RPMI8226 (cell line): ENCODE measurements around the gene MAST2.

Experiments
- DNase-seq: peaks from one replicate; pipeline ENCODE4 v3.0.0-alpha.2; 2015

Gene MAST2

DNA sequence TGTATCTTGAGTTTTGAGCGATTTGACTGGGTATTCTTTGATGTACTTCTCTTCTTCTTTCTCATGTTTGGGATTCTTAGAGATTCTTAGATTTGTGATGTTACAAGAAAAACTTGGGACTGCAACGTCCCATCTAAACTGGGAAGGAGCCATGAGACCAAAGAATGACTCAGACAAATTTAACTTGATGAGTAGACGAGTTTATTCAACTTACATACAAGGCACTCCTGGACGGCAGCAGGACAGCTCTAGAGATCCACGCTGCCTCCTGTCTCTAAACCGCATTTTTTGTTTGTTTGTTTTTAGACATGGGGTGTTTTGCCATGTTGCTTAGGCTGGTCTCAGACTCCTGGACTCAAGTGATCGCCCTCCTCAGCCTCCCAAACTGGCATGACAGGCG lies 191.9 kb downstream of the MAST2 start:
- no peak for DNase-seq

DNA sequence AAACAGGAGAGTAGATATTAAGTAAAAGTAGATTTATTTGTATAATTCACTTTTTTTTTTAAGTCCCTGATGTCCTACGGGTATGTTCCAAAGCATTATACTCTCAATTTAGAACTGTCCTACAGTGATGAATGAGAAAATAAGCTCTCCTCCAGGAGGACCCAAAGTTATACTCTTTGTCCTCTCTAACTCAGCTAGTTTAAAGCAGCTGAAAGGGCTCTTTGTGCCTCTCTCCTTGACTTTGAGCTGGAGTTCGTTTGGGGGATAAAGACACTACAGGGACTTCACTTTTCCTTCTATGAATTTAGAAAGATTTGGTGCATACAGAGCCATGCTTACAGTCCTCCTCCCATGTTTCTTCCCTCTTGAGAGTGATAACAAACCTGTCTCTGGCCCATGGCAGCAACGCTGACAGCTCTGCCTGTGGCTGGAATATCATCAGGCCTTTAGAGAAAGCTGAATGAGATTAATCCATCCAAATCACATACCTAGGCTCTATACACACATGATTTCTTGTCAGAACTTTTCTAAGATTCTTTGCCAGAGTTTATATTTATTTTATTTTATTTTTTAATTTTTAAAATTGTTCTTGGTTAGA lies 194.7 kb downstream of the MAST2 start:
- no peak for DNase-seq

DNA sequence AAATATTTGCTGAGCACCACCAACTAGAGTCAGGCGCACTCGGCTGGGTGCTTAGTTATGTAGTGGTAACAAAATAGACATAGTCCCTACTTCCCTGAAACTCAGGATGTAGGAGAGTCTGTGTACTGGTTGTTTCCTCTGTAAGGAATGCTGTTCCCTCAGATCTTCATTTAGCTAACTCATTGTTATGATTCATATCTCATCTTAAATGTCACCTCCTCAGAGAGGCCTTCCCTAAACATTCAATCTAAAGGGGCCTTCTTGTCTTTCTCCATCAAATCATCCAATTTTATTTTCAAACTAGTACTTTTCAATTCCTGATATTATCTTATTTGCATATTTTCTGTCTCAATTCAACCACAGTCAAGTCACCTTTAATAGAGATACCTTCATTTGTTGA lies 196.1 kb downstream of the MAST2 start:
- no peak for DNase-seq

DNA sequence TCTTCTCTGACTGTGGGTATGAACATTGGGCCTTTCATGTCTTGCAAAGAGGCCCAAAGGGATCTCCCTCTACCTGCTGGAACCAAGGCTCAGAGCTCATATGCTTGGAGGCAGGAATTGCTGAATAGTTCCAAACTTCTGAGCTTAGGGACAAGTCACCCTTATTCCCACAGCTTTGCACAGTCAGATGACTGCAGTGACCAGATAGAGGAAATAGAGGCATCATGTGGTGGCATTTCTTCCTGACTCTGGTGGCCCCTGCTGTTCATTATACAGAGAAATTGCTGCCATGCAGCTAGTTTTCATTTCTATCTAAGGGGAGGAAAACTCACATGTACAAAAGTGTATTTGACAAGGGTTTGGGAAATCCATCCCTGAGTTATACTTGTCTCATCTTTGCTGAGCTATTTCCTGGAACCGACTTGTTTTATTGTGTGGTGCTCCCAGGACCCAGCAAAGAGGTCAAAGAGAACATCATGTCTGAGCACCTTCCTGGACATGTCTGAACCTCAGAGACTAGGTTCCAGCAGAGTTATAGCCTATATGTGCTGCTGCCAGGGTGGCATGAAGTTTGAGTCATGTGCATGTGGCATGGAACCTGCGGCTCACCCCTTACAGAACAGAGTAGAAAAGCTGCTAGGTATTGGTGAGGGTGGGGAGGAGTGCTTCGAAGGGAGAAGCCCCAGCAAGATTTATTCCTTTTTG lies 197.8 kb downstream of the MAST2 start:
- DNase-seq, result no peak

DNA sequence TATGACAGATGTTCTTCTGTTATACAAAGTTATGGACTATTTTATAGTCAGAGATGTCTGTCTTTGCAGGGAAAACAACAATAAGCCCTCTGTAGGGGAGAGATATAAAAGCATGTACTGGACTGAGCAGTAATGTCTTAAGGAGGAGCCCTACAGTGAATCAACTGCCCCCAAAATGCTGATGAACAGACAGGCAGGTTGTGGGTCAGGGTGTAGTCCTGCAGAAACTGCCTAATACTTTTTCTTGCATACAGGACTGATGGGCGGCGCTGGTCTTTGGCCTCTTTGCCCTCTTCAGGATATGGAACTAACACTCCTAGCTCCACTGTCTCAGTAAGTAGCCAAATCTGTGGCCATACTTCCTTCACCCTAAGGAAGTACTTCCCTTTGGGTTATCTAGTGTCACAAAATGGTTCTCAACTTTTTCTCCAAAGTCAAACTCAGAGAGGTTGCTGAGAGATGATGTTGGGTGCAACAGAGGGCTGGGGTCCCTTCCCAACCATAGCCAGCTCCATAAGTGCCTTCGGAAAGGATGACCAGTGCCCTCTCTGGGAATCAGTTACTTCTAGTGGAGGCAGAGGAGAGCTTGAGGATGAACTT lies 199.2 kb downstream of the MAST2 start:
- DNase-seq, result no peak

DNA sequence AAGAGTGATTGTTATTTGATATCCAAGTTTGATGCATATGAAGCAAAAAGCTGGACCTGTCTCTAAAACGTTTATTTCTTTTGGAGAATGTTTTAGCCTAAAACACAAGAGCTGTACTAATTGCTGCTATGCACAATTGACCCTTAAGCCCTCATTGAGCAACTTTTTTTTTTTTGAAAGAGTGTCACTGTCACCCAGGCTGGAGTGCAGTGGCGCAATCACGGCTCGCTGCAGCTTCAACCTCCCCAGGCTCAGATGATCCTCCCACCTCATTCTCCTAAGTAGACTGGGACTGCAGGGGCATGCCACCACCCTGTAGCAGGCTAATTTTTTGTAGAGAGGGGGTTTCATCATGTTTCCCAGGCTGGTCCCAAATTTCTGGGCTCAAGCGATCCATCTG lies 199.9 kb downstream of the MAST2 start:
- no peak for DNase-seq

DNA sequence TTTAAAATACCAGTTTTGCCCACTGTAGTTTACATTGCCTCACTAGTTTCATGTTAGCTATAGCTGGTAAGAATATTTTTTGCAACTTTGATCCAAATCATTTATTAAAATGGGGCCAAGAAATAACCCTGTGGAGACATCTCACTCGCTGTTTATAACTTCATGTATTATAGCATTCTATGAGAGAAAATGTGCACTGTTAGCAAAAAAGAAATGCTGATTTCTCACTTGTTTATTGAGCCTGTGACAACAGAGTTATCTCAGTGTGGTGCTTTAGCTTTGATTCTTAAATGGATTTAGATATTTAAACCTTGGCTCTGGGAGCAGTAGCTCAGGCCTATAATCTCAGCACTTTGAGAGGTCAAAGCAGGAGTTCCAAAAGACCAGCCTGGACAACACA lies 201.1 kb downstream of the MAST2 start:
- DNase-seq, result no peak

DNA sequence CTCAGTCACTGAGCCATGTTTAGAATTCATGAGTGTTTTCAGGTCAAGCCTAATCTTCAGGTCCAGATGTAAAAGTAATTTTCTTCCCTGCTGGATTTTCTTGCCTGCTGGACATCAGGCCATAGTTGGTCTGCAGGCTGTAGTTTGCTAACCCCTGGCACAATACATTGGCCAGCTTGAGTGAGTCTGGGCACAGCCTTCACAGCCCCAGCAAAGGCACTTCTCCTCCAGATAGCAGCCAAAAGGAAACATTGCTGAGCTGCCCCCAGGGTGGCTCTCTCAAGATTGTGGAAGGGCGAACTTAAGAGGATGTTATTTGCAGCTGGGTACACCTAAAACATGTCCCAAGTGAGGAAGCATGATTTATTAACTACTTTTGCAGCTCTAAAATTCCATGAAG lies 202.2 kb downstream of the MAST2 start:
- no peak for DNase-seq

DNA sequence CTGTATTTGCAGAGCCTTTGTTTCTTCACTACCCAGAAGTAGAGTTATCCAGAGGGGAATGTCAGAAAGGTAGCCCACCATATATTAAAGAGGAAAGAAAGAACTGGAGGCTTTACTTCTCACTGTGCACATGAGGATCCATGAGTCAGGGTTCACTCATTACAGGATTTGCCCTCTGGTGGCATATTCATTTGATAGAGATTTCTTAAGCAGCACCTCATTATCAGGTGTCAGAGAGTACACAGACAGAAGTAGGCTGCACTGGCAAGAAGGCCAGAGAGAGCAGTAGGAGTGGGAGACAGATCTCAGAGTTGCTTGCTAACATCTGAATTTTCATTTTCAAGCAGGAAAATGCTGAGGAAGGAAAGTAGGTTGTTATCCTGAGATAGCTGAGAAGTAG lies 205.2 kb downstream of the MAST2 start:
- DNase-seq, result no peak

DNA sequence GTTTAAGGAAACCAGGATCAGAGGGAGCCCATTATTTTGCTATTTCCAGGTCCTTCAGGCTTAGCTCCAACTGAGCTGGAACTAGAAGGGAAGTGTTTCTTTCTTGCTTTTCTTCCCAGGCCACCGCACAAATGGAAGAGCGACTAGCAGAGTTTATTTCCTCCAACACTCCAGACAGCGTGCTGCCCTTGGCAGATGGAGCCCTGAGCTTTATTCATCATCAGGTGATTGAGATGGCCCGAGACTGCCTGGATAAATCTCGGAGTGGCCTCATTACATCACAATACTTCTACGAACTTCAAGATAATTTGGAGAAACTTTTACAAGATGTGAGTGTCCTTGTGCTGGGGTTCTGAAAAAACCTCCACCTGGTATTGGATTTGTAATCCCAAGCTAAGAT lies 207.2 kb downstream of the MAST2 start:
- no peak for DNase-seq

DNA sequence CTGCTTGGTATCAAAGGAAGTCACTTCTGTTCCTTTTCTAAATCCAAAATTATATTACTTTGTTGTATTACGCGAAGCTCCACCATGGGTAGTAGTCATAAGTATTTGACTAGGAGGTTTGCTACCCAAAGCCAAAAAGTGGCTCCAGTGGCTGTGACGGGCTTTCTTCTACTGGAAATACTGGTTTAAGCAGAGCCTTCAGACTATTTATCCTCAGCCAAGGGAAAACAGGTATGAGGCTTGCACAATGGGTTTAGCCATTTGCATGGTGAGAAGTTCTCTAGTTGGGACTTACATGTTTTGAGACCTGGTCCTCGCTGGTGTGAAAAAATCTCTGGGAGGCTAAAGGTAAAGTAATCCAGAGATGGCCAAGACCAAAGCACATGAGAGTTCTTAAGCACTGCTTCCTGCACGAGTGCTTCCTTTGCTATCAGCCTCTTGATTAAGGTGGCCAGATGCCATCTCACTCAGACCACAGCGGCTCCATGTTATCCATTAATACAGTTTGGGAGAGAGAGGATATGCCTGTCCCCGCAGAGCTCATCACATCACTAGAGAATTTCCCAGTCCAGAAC lies 207.8 kb downstream of the MAST2 start:
- DNase-seq, result no peak

DNA sequence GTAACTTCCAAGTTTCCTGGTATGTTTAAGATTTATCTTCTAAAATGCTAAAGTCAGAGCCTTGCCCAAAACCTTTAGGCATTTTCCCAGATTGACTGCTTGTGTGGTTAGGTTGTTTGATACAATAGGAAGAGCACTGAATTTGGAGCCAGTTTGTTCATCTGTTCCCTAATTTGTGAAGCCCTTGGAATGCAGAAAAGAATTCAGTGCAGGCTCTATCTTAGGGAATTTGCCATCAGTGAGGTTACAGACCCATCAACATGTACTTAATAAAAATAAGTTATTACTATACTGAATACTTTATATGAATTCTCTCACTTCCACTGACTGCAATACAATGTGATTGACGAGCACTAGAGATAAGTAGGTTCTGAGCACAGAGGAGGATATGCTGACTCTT lies 208.8 kb downstream of the MAST2 start:
- no peak for DNase-seq

DNA sequence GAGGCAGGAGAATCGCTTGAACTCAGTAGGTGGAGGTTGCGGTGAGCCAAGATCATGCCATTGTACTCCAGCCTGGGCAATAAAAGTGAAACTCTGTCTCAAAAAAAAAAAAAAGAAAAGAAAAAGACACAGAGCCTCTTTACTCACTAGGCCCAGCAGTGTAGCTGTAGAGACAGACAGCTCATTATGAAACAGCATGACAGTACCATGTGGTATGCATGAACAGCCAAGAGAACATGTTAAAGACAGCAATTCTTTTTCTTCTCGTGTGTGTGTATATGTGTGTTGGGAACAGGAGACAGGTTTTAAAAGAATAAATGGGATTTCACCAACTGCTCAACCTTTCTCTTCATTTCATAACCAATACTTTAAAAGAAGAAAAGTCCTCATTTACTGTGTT lies 210.2 kb downstream of the MAST2 start:
- DNase-seq, result no peak

DNA sequence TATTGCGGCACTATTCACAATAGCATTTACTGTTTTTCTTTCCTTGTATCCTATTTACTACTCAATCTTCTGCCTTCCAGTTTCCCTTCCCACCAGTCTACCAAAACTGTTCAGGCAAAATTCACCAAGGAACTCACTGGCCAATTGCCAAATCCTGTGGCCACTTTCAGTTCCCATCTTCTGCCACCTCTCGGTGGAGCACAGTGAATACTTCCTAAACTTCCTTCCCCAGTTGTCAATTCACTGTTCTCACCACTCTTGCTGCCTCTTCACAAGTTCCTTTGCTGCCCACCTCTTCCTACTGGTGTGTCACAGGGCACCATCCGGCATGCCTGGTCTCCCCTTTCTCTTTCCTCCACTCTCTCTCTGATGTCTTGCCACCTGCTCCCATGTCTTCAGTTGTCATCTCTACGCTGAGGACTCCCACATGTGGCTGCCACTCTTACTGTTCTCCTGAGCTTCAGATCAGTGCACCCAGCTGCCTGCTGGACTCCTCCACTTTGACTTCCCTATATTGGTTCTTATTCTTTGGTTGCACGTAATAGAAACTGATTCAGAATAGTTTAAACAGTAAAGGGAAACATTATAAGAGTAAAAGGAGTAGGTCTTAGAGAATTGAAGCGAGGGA lies 214.6 kb downstream of the MAST2 start:
- DNase-seq, result peak; percentile 26

DNA sequence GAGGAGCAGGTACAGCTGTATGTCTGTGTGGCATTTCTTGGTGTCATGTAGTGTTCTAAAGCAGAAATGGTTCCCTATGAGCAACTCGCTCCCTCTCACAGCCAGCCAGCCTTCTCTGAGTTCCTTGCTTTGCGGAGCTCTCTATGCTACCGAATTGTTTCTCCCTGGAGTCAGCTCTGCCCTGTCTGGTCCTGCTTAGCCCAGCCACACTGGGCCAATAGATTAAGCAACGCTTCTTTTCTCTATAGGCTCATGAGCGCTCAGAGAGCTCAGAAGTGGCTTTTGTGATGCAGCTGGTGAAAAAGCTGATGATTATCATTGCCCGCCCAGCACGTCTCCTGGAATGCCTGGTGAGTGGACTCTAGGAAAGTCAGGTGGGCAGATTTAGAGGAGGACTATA lies 215.9 kb downstream of the MAST2 start:
- no peak for DNase-seq

DNA sequence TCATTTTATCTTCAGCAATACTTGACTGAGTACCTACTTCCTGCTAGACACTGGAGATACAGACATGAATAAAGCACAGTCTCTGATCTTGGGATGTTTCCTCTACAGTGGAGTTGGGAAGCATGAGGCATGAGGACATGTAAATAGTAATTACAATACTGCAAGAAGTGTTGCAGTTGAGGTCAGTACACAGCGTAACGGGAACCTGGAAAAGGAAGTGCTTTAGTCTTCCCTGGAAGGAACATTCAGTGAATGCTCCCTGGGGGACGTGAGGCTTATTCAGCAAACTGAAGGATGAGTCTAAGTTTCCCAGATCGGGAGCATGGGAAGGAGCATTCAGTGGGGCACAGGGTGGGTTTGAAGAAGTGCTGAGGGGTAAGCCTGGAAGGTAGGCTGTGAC lies 216.6 kb downstream of the MAST2 start:
- no peak for DNase-seq

DNA sequence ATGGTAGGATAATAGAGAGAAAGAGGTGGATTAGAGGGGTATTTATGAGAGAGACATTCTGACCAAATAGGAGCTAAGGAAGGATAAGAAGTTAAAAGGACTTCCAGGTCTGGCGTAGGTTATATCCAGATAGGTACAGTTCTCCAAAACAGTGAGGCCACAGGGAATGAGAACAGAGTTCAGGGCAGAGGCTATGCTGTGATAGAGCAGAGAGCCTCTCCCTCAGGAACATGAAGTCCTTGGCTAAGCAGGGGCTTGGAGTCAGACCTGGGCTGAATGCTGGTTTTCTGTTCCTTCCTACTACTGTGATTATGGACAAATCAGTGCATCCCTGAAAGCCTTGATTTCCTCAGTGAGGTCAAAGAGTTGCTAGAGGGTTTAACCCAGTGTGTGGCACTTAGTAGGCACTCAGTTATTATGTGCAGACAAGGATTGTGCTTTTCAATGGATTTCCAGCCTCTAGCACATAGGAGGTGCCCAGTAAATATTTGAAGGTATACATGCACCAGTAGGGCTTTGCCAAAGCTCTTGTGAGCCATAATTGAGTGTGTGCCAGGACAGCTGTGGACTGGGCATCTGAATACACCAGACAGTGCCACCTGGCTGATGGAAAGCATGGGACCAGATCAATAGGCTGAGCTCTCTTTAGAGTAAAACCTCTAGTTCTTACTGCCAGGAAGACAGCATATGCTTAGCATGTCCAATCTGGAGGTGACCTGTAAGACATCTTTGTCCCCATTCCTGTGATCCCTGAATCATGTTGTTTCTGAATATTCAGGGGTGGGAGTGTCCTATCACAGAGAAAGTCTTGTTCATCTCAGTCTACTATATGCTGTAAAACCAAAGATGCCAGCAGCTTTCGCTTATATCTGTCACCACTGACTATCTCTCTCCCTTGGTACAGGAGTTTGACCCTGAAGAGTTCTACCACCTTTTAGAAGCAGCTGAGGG lies 217.9 kb downstream of the MAST2 start:
- peak; percentile 46 for DNase-seq

DNA sequence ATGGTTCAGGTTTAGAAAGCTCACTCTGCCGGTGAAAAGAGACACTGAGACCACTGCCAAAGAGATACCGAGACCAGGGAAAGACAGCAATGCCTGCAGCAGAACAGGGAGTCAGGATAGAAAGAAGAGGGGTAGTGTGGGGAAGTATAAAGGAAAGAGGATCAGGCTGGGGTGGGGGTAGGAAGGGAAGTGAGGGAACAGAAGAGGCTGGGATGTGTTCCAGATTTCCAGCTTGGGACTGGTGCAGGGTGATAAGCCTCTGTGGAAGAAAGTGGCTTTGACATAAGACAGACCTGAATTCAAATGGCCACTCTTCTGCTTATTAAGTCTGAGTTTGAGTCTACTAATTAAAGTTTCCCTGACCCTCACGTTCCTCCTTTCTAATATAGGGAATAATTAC lies 223.1 kb downstream of the MAST2 start:
- no peak for DNase-seq

DNA sequence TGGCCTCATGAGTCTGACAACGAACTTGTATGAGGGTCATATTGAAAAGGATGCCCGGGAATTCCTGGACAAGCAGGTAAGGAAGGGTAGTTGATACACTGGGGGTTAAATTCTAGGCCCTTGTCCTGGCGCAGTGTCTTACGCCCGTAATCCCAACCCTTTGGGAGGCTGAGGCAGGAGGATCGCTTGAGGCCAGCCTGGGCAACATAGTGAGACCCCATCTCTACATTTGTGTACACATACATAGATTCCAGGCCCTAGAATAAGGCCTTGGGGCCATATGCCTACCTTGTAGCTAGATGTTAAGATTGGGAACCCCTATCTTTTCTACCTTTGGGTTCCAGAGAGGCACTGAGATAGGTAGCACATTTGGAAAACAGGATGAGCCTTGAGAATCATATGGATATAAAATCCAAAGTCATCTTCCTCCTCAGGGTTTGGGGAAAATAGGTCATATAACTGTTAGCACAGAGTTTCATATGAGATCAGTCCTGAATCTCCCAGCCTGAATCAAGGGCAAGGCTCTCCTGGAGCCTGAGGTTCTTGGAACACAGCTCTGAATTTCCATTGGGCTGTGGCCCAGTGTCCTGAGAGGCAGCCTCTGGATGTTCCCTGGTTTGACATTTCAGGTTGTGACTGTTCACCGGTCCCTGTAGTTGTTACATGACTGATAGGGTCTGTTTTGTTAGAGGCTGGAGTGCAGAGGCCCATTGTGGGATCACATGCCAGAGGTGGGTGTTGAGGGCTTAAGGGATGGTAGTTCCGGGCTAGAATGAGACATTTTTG lies 224.6 kb downstream of the MAST2 start:
- DNase-seq, result no peak

DNA sequence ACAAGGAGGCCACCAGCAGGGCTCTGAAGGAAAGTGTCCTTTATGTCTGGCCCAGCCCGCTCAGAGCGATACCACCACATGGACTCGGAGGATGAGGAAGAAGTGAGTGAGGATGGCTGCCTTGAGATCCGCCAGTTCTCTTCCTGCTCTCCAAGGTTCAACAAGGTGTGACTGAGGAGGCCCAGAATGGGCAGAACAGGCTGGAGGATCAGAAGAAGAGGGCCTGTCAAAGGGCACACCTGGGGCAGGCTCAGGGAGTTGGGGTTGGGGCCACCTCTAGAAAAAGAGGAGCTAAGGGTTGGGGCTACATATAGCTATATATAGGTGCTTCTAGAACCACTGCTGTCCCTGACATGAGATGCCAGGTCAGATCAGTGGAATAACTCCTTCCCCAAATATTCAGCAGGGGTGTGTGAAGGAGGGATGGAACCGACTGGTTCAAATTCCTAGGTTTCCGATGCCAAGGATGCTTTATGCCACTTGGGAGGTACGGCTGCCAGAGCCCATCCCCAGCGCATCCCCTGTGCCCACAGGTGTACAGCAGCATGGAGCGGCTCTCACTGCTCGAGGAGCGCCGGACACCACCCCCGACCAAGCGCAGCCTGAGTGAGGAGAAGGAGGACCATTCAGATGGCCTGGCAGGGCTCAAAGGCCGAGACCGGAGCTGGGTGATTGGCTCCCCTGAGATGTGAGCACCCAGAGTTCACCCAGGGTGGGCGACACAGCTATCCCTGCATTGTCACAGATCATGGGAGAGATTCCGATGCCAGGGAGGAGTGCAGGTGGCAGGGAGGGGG lies 226.9 kb downstream of the MAST2 start:
- DNase-seq, result no peak
